GM21447 (cell line): ENCODE measurements around the gene STIP1.

Source experiments
- ATAC-seq: cut with Tn5 transposase; IDR thresholded peaks from one replicate; pipeline ENCODE4 v1.9.1; 2021; ENCODE audit not compliant: unreplicated experiment

The STIP1 gene

DNA sequence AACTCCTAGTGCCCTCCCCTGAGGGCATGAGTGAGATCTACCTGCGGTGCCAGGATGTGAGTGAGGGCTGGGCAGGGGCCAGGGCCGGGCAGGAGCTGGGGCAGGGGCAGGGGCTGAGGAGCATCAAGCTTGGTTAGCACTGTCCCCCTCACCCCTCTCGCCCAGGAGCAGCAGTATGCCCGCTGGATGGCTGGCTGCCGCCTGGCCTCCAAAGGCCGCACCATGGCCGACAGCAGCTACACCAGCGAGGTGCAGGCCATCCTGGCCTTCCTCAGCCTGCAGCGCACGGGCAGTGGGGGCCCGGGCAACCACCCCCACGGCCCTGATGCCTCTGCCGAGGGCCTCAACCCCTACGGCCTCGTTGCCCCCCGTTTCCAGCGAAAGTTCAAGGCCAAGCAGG, 34.3 kb downstream of the STIP1 start:
- no peak for ATAC-seq

DNA sequence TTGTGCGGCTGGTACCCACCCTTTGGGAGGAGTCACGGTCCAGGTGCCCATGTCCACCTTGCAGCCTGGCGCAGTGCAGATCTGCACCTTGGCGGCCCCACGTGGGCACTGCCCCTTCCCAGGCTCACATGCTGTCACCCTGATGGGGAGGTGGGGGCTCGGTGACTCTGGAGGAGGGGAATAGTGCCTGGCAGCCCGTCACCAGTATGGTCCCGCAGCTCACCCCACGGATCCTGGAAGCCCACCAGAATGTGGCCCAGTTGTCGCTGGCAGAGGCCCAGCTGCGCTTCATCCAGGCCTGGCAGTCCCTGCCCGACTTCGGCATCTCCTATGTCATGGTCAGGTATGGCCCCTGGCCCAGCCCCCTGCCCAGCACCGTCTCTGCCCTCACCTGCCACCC, 34.8 kb downstream of the STIP1 start:
- no peak for ATAC-seq

DNA sequence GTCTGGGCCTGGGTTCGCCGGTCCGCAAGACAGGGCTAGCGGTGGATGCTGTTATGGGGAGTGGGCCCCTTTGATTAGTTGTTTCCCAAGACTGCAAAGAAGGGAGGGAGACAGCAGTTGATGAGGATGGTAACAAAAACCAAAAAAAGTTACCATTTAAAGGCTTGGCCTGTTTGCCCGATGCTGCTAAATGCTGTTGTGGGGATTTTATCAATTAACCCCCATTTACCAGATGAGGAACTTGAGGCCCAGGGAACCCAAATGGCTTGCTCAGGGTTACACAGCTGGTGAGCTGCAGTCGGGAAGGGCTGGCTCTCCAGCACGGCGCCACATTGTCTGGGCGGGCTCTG, 36.7 kb downstream of the STIP1 start:
- no peak for ATAC-seq

DNA sequence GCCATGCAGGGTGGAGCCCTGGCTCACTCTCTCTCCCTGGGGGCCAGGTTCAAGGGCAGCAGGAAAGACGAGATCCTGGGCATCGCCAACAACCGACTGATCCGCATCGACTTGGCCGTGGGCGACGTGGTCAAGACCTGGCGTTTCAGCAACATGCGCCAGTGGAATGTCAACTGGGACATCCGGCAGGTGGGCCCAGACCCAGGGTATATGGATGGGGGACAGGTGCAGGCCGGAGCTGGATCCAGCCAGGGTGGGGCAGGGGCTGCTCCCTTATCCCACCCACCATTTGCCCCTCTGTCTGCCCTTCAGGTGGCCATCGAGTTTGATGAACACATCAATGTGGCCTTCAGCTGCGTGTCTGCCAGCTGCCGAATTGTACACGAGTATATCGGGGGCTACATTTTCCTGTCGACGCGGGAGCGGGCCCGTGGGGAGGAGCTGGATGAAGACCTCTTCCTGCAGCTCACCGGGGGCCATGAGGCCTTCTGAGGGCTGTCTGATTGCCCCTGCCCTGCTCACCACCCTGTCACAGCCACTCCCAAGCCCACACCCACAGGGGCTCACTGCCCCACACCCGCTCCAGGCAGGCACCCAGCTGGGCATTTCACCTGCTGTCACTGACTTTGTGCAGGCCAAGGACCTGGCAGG, 37.2 kb downstream of the STIP1 start:
- ATAC-seq: no peak

DNA sequence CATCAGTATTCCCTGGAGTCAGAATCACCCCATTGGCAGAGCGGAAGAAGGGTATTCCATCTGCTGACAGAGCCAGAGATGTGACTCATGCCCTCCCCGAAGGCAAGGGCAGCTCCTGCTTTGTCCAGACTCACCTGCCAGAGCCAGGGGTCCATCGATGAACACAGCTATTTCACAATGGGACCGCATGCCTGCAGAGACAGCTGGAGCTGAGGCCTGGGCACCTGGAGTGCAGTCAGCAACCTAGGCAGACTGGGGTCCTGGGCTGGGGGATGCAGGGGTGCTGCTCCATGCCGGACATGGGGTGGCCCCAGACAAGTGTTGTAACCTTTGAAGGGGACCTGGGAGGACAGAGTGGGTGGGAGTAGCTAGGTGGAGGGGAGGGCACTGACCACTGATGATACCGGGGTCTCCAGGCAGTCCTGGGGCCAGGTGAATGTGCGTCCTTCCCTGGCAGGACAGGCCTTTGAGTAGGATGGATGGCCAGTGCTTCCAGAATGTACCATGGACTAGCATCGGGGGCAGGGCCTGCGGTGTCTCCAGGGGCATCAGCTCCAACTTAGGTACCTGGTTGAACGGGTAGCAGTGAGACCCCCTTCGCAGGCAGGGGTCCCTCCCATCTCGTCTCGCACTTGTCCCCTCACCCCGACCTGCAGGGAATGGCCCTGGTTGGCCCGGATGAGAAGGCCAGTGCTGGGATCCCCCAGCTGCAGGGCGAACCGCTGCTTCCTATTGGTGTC, 38.4 kb downstream of the STIP1 start:
- ATAC-seq: no peak

DNA sequence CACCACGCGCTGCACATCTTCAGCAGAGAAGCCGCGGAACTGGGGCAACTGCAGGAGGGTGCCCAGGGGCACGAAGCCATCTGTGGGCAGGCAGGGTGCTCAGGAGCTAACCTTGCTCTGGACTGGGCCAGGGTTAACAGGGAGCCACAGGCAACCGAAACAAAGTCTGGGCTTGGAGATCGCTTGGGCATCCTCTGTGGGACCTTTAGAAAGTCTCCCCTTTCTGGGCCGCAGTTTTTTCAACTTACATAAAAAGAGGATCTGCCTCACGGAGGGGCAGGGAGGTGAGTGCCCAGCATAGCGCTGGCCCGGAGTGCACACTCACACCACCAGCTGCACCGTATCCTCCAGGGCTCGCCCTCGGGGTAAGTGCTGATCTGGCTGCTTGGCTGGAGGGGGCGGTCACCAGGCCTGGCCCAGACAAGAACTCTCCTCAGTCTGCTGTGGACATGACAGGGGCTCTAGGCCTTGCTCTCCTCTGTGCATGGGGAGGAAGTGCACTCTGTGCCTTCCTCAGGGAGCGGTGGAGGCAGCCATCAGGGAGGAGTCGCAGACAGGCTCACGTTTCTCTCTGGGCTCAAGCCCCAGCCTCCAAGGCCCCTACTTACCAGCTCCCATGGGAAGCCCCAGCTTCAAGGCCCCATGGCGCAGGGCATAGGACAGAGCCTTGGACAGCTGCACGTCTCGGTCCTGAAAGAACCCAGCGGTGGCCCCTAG, 39.1 kb downstream of the STIP1 start:
- no peak for ATAC-seq

DNA sequence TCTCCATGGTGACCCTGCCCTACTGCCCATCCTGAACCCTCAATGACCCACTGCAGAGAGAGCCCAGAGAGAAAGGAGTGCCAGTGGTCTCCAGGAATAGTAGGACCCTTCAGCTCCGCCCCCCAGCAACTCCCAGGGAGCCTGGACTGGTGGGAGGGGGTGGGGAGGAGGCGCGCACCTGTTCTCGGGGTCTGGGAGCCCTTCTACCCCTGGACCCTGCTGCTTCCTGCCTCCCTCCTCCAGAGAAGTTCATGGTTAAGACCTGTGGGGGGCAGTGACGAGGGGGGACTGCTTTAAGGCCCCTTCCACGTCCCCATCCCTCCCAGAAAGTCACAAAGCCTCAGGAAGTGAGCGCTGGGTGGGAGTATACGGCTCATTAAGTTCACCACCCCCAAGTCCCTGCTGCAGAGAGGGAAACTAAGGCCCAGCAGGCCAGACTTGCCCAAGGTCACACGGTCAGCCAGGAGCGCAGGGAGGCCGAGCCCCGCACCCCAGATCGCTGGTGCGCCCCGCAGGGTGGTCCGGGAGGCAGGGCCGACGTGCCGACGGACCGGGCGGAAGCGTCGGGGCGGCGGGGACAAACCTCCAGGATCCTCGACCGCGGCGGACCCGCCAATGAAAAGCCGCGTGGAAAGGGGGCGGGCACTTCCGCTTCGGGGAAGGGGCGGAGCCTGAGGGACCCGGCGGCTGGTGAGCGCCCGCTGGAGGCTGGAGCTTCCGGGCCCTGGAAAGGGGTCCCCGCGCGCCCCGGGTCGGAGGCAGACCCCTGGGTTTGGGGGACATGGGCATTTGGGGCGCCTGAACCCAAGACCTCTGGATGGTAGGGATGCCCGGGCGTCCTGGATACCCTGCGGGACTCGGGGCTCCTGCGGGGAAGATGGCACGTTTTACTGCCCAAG, 39.9 kb downstream of the STIP1 start, which contains the start of the genes NUDT22 and TRPT1:
Gene NUDT22, plus strand, starts transcription at position 667 of the 899 bp plus-strand sequence. CDS start 379 bp downstream, outside the sequence.
Gene TRPT1, minus strand, starts transcription at position 579 of the 899 bp plus-strand sequence. Its CDS starts 326 bp downstream, at position 253.
- peak; percentile 29 for ATAC-seq

DNA sequence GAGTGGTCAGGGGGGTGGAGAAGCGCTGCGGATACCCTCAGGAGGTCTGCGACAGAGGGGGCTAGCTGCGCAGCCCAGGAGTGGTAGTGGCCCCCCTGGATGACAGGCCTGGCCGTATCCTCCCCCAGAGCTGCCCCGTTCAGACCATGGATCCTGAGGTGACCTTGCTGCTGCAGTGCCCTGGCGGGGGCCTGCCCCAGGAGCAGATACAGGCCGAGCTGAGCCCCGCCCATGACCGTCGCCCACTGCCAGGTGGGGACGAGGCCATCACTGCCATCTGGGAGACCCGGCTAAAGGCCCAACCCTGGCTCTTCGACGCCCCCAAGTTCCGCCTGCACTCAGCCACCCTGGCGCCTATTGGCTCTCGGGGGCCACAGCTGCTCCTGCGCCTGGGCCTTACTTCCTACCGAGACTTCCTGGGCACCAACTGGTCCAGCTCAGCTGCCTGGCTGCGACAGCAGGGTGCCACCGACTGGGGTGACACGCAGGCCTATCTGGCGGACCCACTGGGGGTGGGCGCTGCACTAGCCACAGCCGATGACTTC, 40.6 kb downstream of the STIP1 start:
- ATAC-seq: peak; percentile 39

DNA sequence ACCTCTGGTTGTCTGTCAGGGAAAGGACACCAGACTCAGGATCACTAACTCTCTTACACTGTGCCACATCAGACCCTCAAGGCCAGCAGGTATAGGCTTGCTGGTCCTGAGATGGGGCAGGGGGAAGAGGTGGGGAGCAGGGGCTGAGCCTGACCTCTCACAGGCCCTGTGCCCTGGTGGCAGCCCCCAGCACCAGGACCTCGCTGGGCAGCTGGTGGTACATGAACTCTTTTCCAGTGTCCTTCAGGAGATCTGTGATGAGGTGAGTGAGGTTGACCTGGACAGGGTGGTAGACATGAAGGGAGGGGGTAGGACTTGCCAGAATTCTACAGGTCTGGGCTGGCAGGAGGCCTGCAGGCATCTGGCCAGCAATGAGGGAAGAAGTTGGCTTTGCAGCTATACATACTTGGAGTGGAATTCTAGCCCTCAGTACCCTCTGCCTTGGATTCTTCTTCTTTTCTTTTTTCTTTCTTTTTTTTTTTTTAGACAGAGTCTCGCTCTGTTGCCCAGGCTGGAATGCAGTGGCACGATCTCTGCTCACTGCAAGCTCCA, 41.5 kb downstream of the STIP1 start:
- no peak for ATAC-seq

DNA sequence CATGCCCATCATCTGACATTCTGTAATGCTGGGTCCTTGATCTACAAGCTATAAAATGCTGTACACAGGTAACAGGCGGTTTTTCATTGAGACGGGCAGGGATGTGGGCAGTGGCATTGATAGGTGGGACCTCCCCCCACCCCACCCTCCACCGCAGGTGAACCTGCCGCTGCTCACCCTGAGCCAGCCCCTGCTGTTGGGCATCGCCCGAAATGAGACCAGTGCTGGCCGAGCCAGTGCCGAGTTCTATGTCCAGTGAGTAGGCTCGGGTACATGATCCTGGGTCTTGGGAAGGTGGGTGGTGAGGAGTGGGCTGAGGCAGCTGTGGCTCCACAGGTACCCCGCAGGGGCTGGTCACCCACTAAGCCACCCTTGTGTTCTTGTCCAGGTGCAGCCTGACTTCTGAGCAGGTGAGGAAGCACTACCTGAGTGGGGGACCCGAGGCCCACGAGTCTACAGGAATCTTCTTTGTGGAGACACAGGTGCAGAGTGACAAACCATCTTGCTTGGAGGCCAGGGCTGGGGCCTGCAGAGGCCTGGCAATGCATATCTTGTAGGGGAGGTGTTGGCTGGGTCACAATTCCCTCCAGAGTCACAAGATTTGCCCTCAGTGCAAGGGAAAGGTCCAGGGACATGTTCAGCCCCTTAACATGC, 43.2 kb downstream of the STIP1 start:
- ATAC-seq: no peak

DNA sequence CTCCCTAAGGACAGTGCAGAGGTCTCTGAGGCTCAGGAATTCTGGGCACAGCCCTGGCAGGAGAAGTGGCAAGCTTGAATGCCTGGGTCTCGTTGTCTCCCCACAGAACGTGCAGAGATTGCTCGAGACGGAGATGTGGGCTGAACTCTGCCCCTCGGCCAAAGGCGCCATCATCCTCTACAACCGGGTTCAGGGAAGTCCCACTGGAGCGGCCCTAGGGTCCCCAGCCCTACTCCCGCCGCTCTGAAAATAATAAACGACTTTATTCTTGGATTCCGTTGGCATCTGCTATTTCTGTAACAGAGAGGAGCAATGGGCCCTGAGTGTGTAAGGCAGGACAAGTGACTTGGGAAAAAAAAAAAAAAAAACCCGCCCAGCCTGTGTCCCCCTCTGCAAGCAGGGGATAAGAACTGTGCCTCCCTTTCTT, 43.8 kb downstream of the STIP1 start:
- ATAC-seq: no peak

DNA sequence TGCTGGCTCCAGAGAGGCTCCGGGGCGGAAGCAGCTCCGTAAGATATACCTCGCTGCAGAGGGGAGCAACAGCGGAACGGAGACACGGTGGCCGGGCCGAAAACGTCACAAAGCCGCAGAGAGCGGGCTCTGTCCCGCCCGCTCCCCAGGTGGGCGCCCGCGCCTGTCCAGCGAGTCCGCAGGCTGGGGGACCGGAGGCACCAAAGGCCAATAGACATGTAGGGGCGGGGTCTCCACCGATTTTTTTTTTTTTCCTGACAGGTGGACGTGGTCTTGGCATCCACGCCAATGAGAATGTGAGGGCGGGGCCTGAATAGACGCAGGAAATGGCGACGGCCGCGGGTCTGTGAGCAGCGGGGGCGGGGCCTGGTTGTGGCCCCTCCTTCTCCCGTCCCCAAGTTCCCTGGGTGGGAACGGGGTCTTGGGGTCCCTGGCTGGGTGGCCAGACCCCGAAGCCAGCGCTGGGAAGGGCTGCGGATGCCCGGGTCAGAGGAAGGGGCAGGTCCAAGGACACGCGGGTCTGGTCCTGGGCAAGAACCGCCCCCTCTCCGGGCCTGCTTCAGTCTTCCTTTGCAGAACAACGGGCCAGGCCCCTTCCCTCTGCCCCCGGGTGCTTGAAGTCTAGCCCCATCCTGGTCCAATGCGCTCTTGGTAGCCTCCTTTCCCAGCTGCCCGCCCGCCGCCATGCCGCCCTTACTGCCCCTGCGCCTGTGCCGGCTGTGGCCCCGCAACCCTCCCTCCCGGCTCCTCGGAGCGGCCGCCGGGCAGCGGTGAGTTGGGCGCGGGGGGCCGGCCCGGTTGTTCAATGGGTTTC, 44.4 kb downstream of the STIP1 start, which contains the start of gene DNAJC4:
Gene DNAJC4, plus strand, starts transcription at position 378 of the 814 bp plus-strand sequence. Its CDS starts 307 bp downstream, at position 685.
- ATAC-seq: peak; percentile 46

DNA sequence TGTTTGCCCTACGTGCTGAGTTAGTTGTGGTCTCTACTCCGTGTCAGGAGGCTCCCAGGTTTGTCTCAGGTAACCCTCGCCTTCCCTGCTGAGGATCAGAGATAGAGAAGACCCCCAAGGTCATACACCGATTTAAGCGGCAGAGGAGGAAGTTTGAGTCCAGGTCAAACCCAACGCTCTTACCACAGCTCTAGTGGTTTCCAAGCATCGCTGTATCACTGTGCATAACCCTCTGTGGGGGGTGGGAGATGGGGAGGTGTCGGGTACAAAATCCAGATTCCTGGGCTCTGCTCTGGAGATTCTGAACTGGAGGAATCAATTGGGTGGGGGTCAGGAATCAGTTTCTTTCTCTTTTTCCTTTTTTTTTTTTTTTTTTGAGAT, 45.0 kb downstream of the STIP1 start:
- ATAC-seq: no peak

DNA sequence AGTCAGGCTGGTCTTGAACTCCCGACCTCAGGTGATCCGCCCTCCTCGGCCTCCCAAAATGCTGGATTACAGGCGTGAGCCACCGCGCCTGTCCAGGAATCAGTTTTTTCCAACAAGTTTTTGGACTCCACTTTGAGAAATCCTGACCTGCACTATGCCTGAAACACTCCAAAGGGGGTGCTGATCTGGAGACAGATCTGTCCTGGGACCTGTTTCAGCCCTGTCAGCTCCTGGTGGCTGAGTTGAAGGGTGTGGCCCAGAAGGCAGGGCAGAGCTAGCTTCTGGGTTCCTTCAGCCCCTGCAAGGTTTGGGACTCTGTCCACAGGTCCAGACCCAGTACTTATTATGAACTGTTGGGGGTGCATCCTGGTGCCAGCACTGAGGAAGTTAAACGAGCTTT, 45.6 kb downstream of the STIP1 start:
- ATAC-seq: no peak

DNA sequence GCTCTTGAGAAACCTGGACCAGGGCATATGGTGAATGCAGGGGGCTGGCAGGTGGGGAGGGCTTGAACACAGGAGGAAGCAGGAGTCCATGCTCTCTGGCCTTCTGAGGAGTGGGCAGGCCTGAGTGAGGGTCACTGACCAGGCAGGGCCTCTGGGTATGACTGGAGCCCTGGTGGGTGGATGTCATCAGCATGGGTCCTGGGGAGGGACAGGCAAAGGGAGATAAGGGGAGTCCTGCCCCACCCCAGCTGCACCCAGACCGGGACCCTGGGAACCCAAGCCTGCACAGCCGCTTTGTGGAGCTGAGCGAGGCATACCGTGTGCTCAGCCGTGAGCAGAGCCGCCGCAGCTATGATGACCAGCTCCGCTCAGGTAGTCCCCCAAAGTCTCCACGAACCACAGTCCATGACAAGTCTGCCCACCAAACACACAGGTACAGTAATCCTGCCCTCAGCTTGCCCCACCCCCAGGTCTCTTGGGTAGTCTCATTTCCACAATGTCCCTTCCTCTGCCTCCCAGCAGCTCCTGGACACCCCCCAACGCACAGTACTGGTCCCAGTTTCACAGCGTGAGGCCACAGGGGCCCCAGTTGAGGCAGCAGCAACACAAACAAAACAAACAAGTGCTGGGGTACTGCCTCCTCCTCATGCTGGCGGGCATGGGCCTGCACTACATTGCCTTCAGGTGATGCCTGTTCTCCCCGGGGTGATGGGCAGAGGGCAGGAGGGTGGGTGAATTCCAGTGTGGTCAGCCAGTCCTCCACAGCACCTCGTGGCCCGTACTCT, 46.4 kb downstream of the STIP1 start:
- no peak for ATAC-seq

DNA sequence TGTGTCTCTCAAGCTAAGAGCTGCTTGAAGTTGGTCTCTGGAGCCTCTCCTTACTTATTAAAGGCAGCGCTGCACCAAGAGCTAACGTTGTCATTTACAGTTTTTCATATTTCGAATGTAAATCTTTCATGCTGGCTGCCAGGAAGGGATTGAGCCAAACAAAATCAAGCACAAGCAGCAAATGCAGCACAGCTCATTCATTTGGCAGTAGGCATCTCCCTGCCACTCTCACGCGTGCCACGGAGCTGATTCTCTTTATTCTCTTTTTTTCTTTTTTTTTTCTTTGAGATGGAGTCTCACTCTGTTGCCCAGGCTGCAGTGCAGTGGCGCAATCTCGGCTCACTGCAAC, 47.0 kb downstream of the STIP1 start:
- no peak for ATAC-seq

DNA sequence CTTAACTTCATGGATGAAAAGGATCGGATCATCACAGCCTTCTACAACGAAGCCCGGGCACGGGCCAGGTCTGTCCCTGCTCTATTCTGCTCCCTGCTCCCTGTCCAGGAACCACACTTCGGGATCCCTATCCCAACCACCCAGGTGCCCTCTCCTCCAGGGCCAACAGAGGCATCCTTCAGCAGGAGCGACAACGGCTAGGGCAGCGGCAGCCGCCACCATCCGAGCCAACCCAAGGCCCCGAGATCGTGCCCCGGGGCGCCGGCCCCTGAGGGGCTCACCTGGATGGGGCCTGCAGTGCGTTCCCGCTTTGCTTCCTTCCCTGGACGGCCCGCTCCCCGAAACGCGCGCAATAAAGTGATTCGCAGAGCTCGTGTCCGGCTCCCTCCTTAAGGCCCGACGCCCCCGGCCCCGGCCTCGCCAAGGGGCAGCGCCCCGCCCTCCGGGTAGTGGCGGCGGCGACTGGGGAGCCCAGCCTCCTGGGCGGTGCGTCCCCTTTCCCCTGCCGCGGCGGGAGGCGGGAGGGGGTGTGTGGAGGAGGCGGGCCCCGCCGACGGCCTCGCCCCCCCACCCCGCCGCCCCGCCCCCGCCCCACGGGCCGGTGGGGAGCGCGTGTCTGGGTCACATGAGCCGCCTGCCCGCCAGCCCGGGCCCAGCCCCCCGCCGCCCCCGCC, 48.1 kb downstream of the STIP1 start, which contains the start of gene VEGFB:
Gene VEGFB, plus strand, starts transcription at position 672 of the 674 bp plus-strand sequence. CDS start 250 bp downstream, outside the sequence.
- no peak for ATAC-seq
